ENCODE measurements around the gene ZBTB16. TPM values are rescaled to one million over a fixed set of nuclear protein-coding genes. Genes with fewer than 3 reads are reported as not detected.

Gene ZBTB16
- total RNA-seq, 5 donors from 2014 or later (not counting 1 experiment from before 2014, with no cell fraction given), result 8.3 to 20.5 (median 12.4) TPM

GRCh38 chr11:114279792-114280546 is 220.5 kb downstream of the ZBTB16 start:
- H3K27me3 Mint-ChIP-seq, result peaks cover 26 to 34% of the 10 kb centered on the region in 2 donors
- H3K4me1 Mint-ChIP-seq, result no peaks in the 10 kb centered on the region
- DNase-seq (no peak), ATAC-seq (replicated peaks in 1 of 4) (no peak)
- H3K4me3 ChIP-seq (ENCODE audit: control insufficient read depth in 1 of 2, extremely low read depth in 1 of 2, low read length in 1 of 2), result no peak overlapping the region
- 78% methylated on average over 8 of the region's 9 CpGs for WGBS (ENCODE audit: insufficient coverage)
- H3K9me3 ChIP-seq, result no peaks in the 10 kb centered on the region
- H3K27ac ChIP-seq (ENCODE audit: low read length), result no peak overlapping the region
- no peak overlapping the region for H3K27ac Mint-ChIP-seq
- no peak overlapping the region for H3K4me3 Mint-ChIP-seq
- POLR2A ChIA-PET, result no interaction called here
- no peaks in the 10 kb centered on the region for H3K9me3 Mint-ChIP-seq
- CTCF ChIA-PET, result no interaction called here
- no peaks in the 10 kb centered on the region for H3K4me1 ChIP-seq (ENCODE audit: control insufficient read depth in 1 of 2, extremely low read depth in 1 of 2, insufficient read depth in 2 of 2, low read length in 2 of 2)
- no peaks in the 10 kb centered on the region for H3K36me3 ChIP-seq (ENCODE audit: control insufficient read depth in 2 of 2, extremely low read depth in 1 of 2, insufficient read depth in 1 of 2, low read length in 1 of 2)
- H3K27me3 ChIP-seq (replicated peaks in 1 of 2; ENCODE audit: control insufficient read depth in 2 of 2, extremely low read depth in 1 of 2, insufficient read depth in 2 of 2, low read length in 1 of 2), result peaks cover 2 to 26% of the 10 kb centered on the region in 2 experiments
- H3K36me3 Mint-ChIP-seq, result no peaks in the 10 kb centered on the region

- Mint-ChIP-seq H3K4me3 (no peak overlapping the region), H3K9me3 (no peaks in the 10 kb centered on the region), H3K27me3 (peaks cover 22 to 27% of the 10 kb centered on the region in 2 donors), H3K4me1 (no peaks in the 10 kb centered on the region), H3K36me3 (no peaks in the 10 kb centered on the region), H3K27ac (no peak overlapping the region)
- ATAC-seq (replicated peaks in 1 of 4) (peak in 1 of 4 experiments; percentile 44), DNase-seq (peak in 3 of 35 experiments; percentile 19 to 24 (median 23))
- POLR2A ChIA-PET, result no interaction called here
- 25% methylated on average over 2 of the region's 6 CpGs for WGBS (ENCODE audit: insufficient coverage)
- Histone ChIP-seq H3K4me3 (ENCODE audit: control insufficient read depth in 1 of 2, extremely low read depth in 1 of 2, low read length in 1 of 2) (no peak overlapping the region), H3K9me3 (no peaks in the 10 kb centered on the region), H3K27ac (ENCODE audit: low read length) (no peak overlapping the region), H3K36me3 (ENCODE audit: control insufficient read depth in 2 of 2, extremely low read depth in 1 of 2, insufficient read depth in 1 of 2, low read length in 1 of 2) (no peaks in the 10 kb centered on the region), H3K4me1 (ENCODE audit: control insufficient read depth in 1 of 2, extremely low read depth in 1 of 2, insufficient read depth in 2 of 2, low read length in 2 of 2) (no peaks in the 10 kb centered on the region), H3K27me3 (replicated peaks in 1 of 2; ENCODE audit: control insufficient read depth in 2 of 2, extremely low read depth in 1 of 2, insufficient read depth in 2 of 2, low read length in 1 of 2) (peaks cover 2 to 26% of the 10 kb centered on the region in 2 experiments)
- CTCF ChIA-PET, result interaction anchor here (0.8 to 1.5 kb wide), 4 partner anchors 19 to 120 kb away, joined by 3 to 5 read pairs (median 3); partner anchors contain the start of genes C11orf71 (in 1 of the 2) and RBM7 (in 1 of the 2)
Measured at GRCh38 chr11:114280696-114281095, 221.2 kb downstream of the ZBTB16 start.

DNA sequence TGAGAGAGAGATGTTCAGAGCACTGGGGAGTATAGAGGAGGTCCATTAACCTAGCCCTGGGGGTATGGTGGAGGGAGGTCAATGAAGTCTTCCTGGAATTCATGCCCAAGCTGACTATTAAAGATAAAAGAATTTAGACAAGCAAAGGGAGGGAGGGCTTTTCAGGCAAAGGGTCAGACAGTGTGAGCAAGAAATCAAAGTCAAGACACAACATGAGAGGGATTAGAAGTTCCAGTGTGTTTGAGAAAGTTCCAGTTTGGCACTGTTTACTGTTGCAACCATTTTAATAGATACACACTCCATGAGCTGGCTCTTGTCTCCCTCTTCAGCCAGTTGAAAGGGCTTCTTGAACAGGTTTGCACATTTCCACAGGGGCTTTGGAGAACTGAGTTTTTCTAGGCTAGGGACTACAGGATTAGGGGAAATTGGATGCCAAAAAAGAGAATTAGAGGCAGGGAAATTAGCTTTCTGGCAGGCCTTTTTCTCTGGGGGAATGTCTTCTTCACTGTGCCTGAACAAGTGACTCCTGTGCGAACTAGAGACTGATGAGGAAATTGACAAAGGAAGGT is 222.0 kb downstream of the ZBTB16 start:
- Mint-ChIP-seq H3K27ac (no peak overlapping the region), H3K4me3 (no peak overlapping the region), H3K4me1 (no peaks in the 10 kb centered on the region), H3K27me3 (peaks cover 18 to 23% of the 10 kb centered on the region in 2 donors), H3K36me3 (no peaks in the 10 kb centered on the region), H3K9me3 (no peaks in the 10 kb centered on the region)
- Histone ChIP-seq H3K27me3 (replicated peaks in 1 of 2; ENCODE audit: control insufficient read depth in 2 of 2, extremely low read depth in 1 of 2, insufficient read depth in 2 of 2, low read length in 1 of 2) (peaks cover 2 to 23% of the 10 kb centered on the region in 2 experiments), H3K9me3 (no peaks in the 10 kb centered on the region), H3K4me1 (ENCODE audit: control insufficient read depth in 1 of 2, extremely low read depth in 1 of 2, insufficient read depth in 2 of 2, low read length in 2 of 2) (no peaks in the 10 kb centered on the region), H3K27ac (ENCODE audit: low read length) (no peak overlapping the region), H3K4me3 (ENCODE audit: control insufficient read depth in 1 of 2, extremely low read depth in 1 of 2, low read length in 1 of 2) (no peak overlapping the region), H3K36me3 (ENCODE audit: control insufficient read depth in 2 of 2, extremely low read depth in 1 of 2, insufficient read depth in 1 of 2, low read length in 1 of 2) (no peaks in the 10 kb centered on the region)
- 100% methylated on average over 1 of the region's 1 CpG for WGBS (ENCODE audit: insufficient coverage)
- DNase-seq, result no peak
- ATAC-seq (replicated peaks in 1 of 4), result no peak
- ChIA-PET CTCF (interaction anchor here (0.6 to 1.5 kb wide), 5 partner anchors 20 to 286 kb away, joined by 3 to 5 read pairs (median 3); partner anchors contain the start of genes C11orf71 (in 1 of the 2) and RBM7 (in 1 of the 2)), POLR2A (no interaction called here)

DNA sequence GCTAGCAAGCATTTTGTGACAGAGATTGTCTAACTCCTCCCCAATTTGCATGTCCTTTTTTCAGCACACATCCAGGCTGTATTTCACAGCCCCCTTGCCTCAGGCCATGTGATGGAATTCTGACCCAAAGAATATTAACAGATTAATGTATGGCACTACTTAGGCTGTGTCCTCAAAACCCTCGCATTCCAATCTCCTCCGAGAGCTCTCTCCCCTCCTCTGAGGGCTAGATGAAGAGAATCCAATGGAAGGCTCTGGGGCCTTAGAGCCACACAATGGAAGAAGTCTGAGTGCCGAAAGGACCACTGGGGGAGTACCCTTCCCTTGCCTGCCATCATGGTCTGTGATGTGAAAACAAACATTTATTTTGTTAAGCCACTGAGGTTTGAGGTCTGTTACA is 223.0 kb downstream of the ZBTB16 start:
- no peaks in the 10 kb centered on the region for H3K9me3 Mint-ChIP-seq
- CTCF ChIA-PET, result interaction anchor here in 1 of 2 donors (0.6 to 0.8 kb wide), 2 partner anchors 10 to 408 kb away, joined by 3 to 17 read pairs; no protein-coding TSS in a partner anchor

GRCh38 chr11:114283422-114283821 is 223.9 kb downstream of the ZBTB16 start:
- H3K9me3 ChIP-seq, result no peaks in the 10 kb centered on the region
- H3K4me1 ChIP-seq (ENCODE audit: control insufficient read depth in 1 of 2, extremely low read depth in 1 of 2, insufficient read depth in 2 of 2, low read length in 2 of 2), result no peaks in the 10 kb centered on the region
- POLR2A ChIA-PET, result no interaction called here
- ATAC-seq (replicated peaks in 1 of 4), result no peak
- no peak overlapping the region for H3K27ac Mint-ChIP-seq
- CTCF ChIA-PET, result no interaction called here
- H3K36me3 ChIP-seq (ENCODE audit: control insufficient read depth in 2 of 2, extremely low read depth in 1 of 2, insufficient read depth in 1 of 2, low read length in 1 of 2), result no peaks in the 10 kb centered on the region
- H3K9me3 Mint-ChIP-seq, result no peaks in the 10 kb centered on the region
- H3K4me1 Mint-ChIP-seq, result no peaks in the 10 kb centered on the region
- H3K27ac ChIP-seq (ENCODE audit: low read length), result no peak overlapping the region
- no peak overlapping the region for H3K4me3 Mint-ChIP-seq
- peaks cover 2 to 14% of the 10 kb centered on the region in 2 experiments for H3K27me3 ChIP-seq (replicated peaks in 1 of 2; ENCODE audit: control insufficient read depth in 2 of 2, extremely low read depth in 1 of 2, insufficient read depth in 2 of 2, low read length in 1 of 2)
- no peak for DNase-seq
- H3K36me3 Mint-ChIP-seq, result no peaks in the 10 kb centered on the region
- H3K27me3 Mint-ChIP-seq, result peaks cover 11 to 15% of the 10 kb centered on the region in 2 donors
- no CpG with 5 or more reads among the region's 3 CpGs for WGBS (ENCODE audit: insufficient coverage)
- no peak overlapping the region for H3K4me3 ChIP-seq (ENCODE audit: control insufficient read depth in 1 of 2, extremely low read depth in 1 of 2, low read length in 1 of 2)

More for the DNA sequence above, 223.0 kb downstream of the ZBTB16 start:
- Histone ChIP-seq H3K9me3 (no peaks in the 10 kb centered on the region), H3K4me1 (ENCODE audit: control insufficient read depth in 1 of 2, extremely low read depth in 1 of 2, insufficient read depth in 2 of 2, low read length in 2 of 2) (no peaks in the 10 kb centered on the region), H3K36me3 (ENCODE audit: control insufficient read depth in 2 of 2, extremely low read depth in 1 of 2, insufficient read depth in 1 of 2, low read length in 1 of 2) (no peaks in the 10 kb centered on the region), H3K27ac (ENCODE audit: low read length) (no peak overlapping the region), H3K4me3 (ENCODE audit: control insufficient read depth in 1 of 2, extremely low read depth in 1 of 2, low read length in 1 of 2) (no peak overlapping the region), H3K27me3 (replicated peaks in 1 of 2; ENCODE audit: control insufficient read depth in 2 of 2, extremely low read depth in 1 of 2, insufficient read depth in 2 of 2, low read length in 1 of 2) (peaks cover 3 to 18% of the 10 kb centered on the region in 2 experiments)
- DNase-seq (no peak), ATAC-seq (replicated peaks in 1 of 4) (no peak)
- no CpG with 5 or more reads among the region's 3 CpGs for WGBS (ENCODE audit: insufficient coverage)
- H3K4me1 Mint-ChIP-seq, result no peaks in the 10 kb centered on the region
- no peak overlapping the region for H3K4me3 Mint-ChIP-seq
- no peaks in the 10 kb centered on the region for H3K36me3 Mint-ChIP-seq
- H3K27ac Mint-ChIP-seq, result no peak overlapping the region
- POLR2A ChIA-PET, result no interaction called here
- H3K27me3 Mint-ChIP-seq, result peaks cover 14 to 16% of the 10 kb centered on the region in 2 donors

- Histone ChIP-seq H3K27ac (ENCODE audit: low read length) (no peak overlapping the region), H3K27me3 (replicated peaks in 1 of 2; ENCODE audit: control insufficient read depth in 2 of 2, extremely low read depth in 1 of 2, insufficient read depth in 2 of 2, low read length in 1 of 2) (peaks cover 2 to 10% of the 10 kb centered on the region in 2 experiments), H3K9me3 (no peaks in the 10 kb centered on the region), H3K36me3 (ENCODE audit: control insufficient read depth in 2 of 2, extremely low read depth in 1 of 2, insufficient read depth in 1 of 2, low read length in 1 of 2) (no peaks in the 10 kb centered on the region), H3K4me1 (ENCODE audit: control insufficient read depth in 1 of 2, extremely low read depth in 1 of 2, insufficient read depth in 2 of 2, low read length in 2 of 2) (no peaks in the 10 kb centered on the region), H3K4me3 (ENCODE audit: control insufficient read depth in 1 of 2, extremely low read depth in 1 of 2, low read length in 1 of 2) (no peak overlapping the region)
- Mint-ChIP-seq H3K9me3 (no peaks in the 10 kb centered on the region), H3K4me1 (no peaks in the 10 kb centered on the region), H3K27ac (no peak overlapping the region), H3K4me3 (no peak overlapping the region), H3K27me3 (peaks cover 9 to 10% of the 10 kb centered on the region in 2 donors), H3K36me3 (no peaks in the 10 kb centered on the region)
- no peak for ATAC-seq (replicated peaks in 1 of 4)
- 89% methylated on average over 1 of the region's 2 CpGs for WGBS (ENCODE audit: insufficient coverage)
- no peak for DNase-seq
- POLR2A ChIA-PET, result no interaction called here
- CTCF ChIA-PET, result no interaction called here
Measured at GRCh38 chr11:114284021-114284420, 224.5 kb downstream of the ZBTB16 start.
